Astrocyte (in vitro differentiated cells and primary cell): ENCODE measurements around the gene TTC13. TPM values are rescaled to one million over a fixed set of nuclear protein-coding genes. Genes with fewer than 3 reads are reported as not detected.

Source experiments
- DNase-seq: peaks from one replicate; pipeline ENCODE4 v3.0.0-alpha.2; 2010; ENCODE audit warnings: low read depth
- FAIRE-seq: peaks from 2 replicates; lab custom pipeline; 2011; peaks lifted over from hg19 to GRCh38; lab: Jason Lieb, UNC
- H2AFZ ChIP-seq: 2 replicates; pipeline ENCODE4 v1.6.0; 2012; ENCODE audit warnings: low read depth, low read length, inconsistent platforms
- H3K27ac ChIP-seq: 2 replicates; pipeline ENCODE4 v1.5.1; 2011; ENCODE audit warnings: low read depth, low read length, inconsistent platforms
- H3K27me3 ChIP-seq: 2 replicates; pipeline ENCODE4 v1.6.0; 2011; ENCODE audit warnings: low read length, inconsistent platforms; ENCODE audit not compliant: insufficient read depth
- H3K36me3 ChIP-seq: 2 replicates; pipeline ENCODE4 v1.5.1; 2011; ENCODE audit warnings: low read length, inconsistent platforms; ENCODE audit not compliant: insufficient read depth
- H3K4me1 ChIP-seq: 2 replicates; pipeline ENCODE4 v1.5.1; 2011; ENCODE audit warnings: low read length, inconsistent platforms; ENCODE audit not compliant: insufficient read depth
- H3K4me2 ChIP-seq: 2 replicates; pipeline ENCODE4 v1.6.0; 2012; ENCODE audit warnings: low read length, inconsistent platforms
- H3K4me3 ChIP-seq: 2 replicates; pipeline ENCODE4 v1.5.1; 2011; ENCODE audit warnings: low read depth, mild to moderate bottlenecking, low read length, inconsistent platforms; ENCODE audit not compliant: insufficient read depth
- H3K79me2 ChIP-seq: 2 replicates; pipeline ENCODE4 v1.6.0; 2012; ENCODE audit warnings: mild to moderate bottlenecking, low read length, inconsistent platforms; ENCODE audit not compliant: insufficient read depth
- H3K9ac ChIP-seq: 2 replicates; pipeline ENCODE4 v1.6.0; 2012; ENCODE audit warnings: mild to moderate bottlenecking, low read length, inconsistent platforms
- H3K9me3 ChIP-seq: 2 replicates; pipeline ENCODE4 v1.5.1; 2012; ENCODE audit warnings: low read depth, mild to moderate bottlenecking, low read length, inconsistent platforms; ENCODE audit not compliant: insufficient read depth
- H4K20me1 ChIP-seq: 2 replicates; pipeline ENCODE4 v1.6.0; 2012; ENCODE audit warnings: low read length, inconsistent platforms; ENCODE audit not compliant: insufficient read depth
- H3K27ac Mint-ChIP-seq: one replicate; pipeline ENCODE4 v1.8.0; 2021; ENCODE audit warnings: mild to moderate bottlenecking, mixed read lengths; ENCODE audit not compliant: unreplicated experiment
- H3K27me3 Mint-ChIP-seq: one replicate; pipeline ENCODE4 v1.8.0; 2021; ENCODE audit warnings: low read depth, mixed read lengths; ENCODE audit not compliant: unreplicated experiment
- H3K36me3 Mint-ChIP-seq: one replicate; pipeline ENCODE4 v1.8.0; 2021; ENCODE audit warnings: low read depth, mixed read lengths; ENCODE audit not compliant: unreplicated experiment
- H3K4me1 Mint-ChIP-seq: one replicate; pipeline ENCODE4 v1.8.0; 2021; ENCODE audit warnings: low read depth, mixed read lengths; ENCODE audit not compliant: unreplicated experiment
- H3K4me3 Mint-ChIP-seq: one replicate; pipeline ENCODE4 v1.8.0; 2021; ENCODE audit warnings: mild to moderate bottlenecking, moderate library complexity, mixed read lengths; ENCODE audit not compliant: unreplicated experiment
- H3K9me3 Mint-ChIP-seq: one replicate; pipeline ENCODE4 v1.8.0; 2021; ENCODE audit warnings: mild to moderate bottlenecking, mixed read lengths; ENCODE audit not compliant: unreplicated experiment
- EZH2 ChIP-seq: IDR thresholded peaks from 2 replicates; pipeline ENCODE4 v1.6.1; 2012; ENCODE audit warnings: mild to moderate bottlenecking, low read length, inconsistent platforms; ENCODE audit not compliant: insufficient read depth
- total RNA-seq: library from RNA; stranded (reverse); gene quantifications from 2 replicates; pipeline ENCODE4 v1.2.1, GENCODE V29; 2021
- TF ChIP-seq, protein P1 (sequence below): IDR thresholded peaks from 2 replicates; pipeline ENCODE4 v1.5.1; 2011; ENCODE audit warnings: low read depth, mild to moderate bottlenecking, inconsistent platforms, low read length, moderate library complexity; ENCODE audit not compliant: insufficient read depth

Gene TTC13
- total RNA-seq, 1 donor from 2014 or later, result 13.0 TPM

DNA sequence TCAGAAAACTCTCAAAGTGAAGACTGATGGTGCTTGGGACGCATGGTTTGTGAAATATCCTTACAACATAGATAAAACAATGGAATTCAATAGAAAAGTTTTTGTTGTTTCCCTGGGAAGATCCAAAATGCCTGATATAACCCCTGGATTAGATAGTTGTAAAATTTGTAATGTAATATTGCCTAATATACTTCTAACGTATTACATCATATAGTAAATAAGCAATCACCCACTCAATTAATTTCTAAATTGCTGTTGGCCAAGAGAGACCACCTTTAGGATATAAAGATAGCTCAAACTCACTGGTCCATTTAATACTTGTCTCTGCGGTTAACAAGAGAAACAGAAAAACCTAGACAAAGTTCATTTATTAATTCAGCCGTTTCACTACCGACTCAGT is 42.2 kb downstream of the TTC13 start:
- DNase-seq, result no peak
- H3K4me1 Mint-ChIP-seq, result peaks cover 13% of the 10 kb centered on the region
- Histone ChIP-seq H3K9ac (no peak overlapping the region), H3K36me3 (no peaks in the 10 kb centered on the region), H3K4me3 (no peak overlapping the region), H3K4me1 (no peaks in the 10 kb centered on the region), H2AFZ (no peak overlapping the region), H4K20me1 (no peaks in the 10 kb centered on the region), H3K27ac (no peak overlapping the region), H3K9me3 (no peaks in the 10 kb centered on the region), H3K79me2 (no peaks in the 10 kb centered on the region), H3K4me2 (no peak overlapping the region), H3K27me3 (no peaks in the 10 kb centered on the region)
- no peak for TF ChIP-seq EZH2
- TF ChIP-seq, protein P1, sequence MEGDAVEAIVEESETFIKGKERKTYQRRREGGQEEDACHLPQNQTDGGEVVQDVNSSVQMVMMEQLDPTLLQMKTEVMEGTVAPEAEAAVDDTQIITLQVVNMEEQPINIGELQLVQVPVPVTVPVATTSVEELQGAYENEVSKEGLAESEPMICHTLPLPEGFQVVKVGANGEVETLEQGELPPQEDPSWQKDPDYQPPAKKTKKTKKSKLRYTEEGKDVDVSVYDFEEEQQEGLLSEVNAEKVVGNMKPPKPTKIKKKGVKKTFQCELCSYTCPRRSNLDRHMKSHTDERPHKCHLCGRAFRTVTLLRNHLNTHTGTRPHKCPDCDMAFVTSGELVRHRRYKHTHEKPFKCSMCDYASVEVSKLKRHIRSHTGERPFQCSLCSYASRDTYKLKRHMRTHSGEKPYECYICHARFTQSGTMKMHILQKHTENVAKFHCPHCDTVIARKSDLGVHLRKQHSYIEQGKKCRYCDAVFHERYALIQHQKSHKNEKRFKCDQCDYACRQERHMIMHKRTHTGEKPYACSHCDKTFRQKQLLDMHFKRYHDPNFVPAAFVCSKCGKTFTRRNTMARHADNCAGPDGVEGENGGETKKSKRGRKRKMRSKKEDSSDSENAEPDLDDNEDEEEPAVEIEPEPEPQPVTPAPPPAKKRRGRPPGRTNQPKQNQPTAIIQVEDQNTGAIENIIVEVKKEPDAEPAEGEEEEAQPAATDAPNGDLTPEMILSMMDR, result no peak
- H3K4me3 Mint-ChIP-seq, result no peak overlapping the region
- H3K27ac Mint-ChIP-seq, result no peak overlapping the region
- no peak for FAIRE-seq
- H3K36me3 Mint-ChIP-seq, result peaks cover 6% of the 10 kb centered on the region
- H3K27me3 Mint-ChIP-seq, result no peaks in the 10 kb centered on the region
- no peaks in the 10 kb centered on the region for H3K9me3 Mint-ChIP-seq

DNA sequence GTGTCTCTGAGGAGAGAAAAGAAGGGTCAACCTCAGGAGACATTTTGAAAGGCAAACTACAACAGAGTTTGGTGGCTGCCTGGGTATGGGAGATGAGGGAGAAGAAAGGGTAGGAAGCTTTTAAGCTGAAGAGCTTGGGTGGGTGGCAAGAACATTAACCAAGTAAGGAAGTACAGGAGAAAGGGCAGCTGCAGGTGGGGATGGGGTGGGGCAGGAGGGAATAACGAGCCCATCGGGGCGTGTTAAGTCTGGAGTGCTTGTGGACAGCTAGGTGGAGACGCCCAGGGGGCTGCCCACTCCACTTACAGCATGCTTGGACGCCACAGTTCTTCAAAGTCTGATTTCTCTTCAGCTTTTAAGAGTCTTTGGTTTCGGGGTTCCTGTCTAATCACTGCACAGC is 42.8 kb downstream of the TTC13 start:
- H3K9ac ChIP-seq, result no peak overlapping the region
- H3K27ac Mint-ChIP-seq, result peak overlapping the region; percentile 71
- H3K36me3 Mint-ChIP-seq, result peaks cover 6% of the 10 kb centered on the region
- no peaks in the 10 kb centered on the region for H3K9me3 Mint-ChIP-seq
- FAIRE-seq, result no peak
- H3K27me3 ChIP-seq, result no peaks in the 10 kb centered on the region
- H3K79me2 ChIP-seq, result no peaks in the 10 kb centered on the region
- no peak overlapping the region for H3K27ac ChIP-seq
- H3K4me3 ChIP-seq, result no peak overlapping the region
- no peaks in the 10 kb centered on the region for H4K20me1 ChIP-seq
- no peaks in the 10 kb centered on the region for H3K36me3 ChIP-seq
- no peak for DNase-seq
- peaks cover 11% of the 10 kb centered on the region for H3K4me1 Mint-ChIP-seq
- no peak overlapping the region for H2AFZ ChIP-seq
- H3K27me3 Mint-ChIP-seq, result no peaks in the 10 kb centered on the region
- H3K4me2 ChIP-seq, result no peak overlapping the region
- H3K4me1 ChIP-seq, result no peaks in the 10 kb centered on the region
- no peaks in the 10 kb centered on the region for H3K9me3 ChIP-seq
- no peak for TF ChIP-seq EZH2
- TF ChIP-seq, protein P1, result no peak
- H3K4me3 Mint-ChIP-seq, result no peak overlapping the region

- H2AFZ ChIP-seq, result no peak overlapping the region
- no peaks in the 10 kb centered on the region for H3K79me2 ChIP-seq
- no peak overlapping the region for H3K4me2 ChIP-seq
- H3K36me3 ChIP-seq, result no peaks in the 10 kb centered on the region
- no peaks in the 10 kb centered on the region for H3K27me3 ChIP-seq
- H4K20me1 ChIP-seq, result no peaks in the 10 kb centered on the region
- DNase-seq, result no peak
- Mint-ChIP-seq H3K27ac (no peak overlapping the region), H3K4me3 (no peak overlapping the region), H3K4me1 (no peaks in the 10 kb centered on the region), H3K27me3 (no peaks in the 10 kb centered on the region), H3K9me3 (no peaks in the 10 kb centered on the region), H3K36me3 (peaks cover 2% of the 10 kb centered on the region)
- no peak overlapping the region for H3K9ac ChIP-seq
- no peaks in the 10 kb centered on the region for H3K4me1 ChIP-seq
- FAIRE-seq, result no peak
- no peaks in the 10 kb centered on the region for H3K9me3 ChIP-seq
- TF ChIP-seq EZH2, result no peak
- TF ChIP-seq, protein P1, result no peak
- H3K4me3 ChIP-seq, result no peak overlapping the region
- no peak overlapping the region for H3K27ac ChIP-seq
Measured at GRCh38 chr1:230930986-230931385, 47.7 kb downstream of the TTC13 start.
